H1 (cell line): ENCODE data around the gene CRHR1. TPM values are rescaled to one million over a fixed set of nuclear protein-coding genes. Genes with fewer than 3 reads are reported as not detected.
A peak's percentile ranks its signal among the peaks of the same experiment; 100 is the strongest.

ENCODE experiments used
- CTCF ChIA-PET: fragments of 300-600 bp; sonication (Branson Sonifier 250); formaldehyde crosslinking; loops from one replicate; lab custom pipeline; 2021; ENCODE audit not compliant: partially characterized antibody; lab: Charles Lee
- POLR2A ChIA-PET: fragments of 300-600 bp; sonication (Branson Sonifier 250); formaldehyde crosslinking; loops from one replicate; lab custom pipeline; 2021; ENCODE audit warnings: inconsistent platforms; ENCODE audit not compliant: partially characterized antibody; lab: Charles Lee
- DNase-seq, 2 experiments: peaks; one replicate each; pipeline versions ENCODE4 v3.0.0 to v3.0.0-alpha.2; 2010 to 2022; ENCODE audit warnings: low spot score in 2 of 2, low read depth in 1 of 2, mixed read lengths in 1 of 2
- FAIRE-seq: peaks from 2 replicates; lab custom pipeline; 2011; peaks lifted over from hg19 to GRCh38; lab: Jason Lieb, UNC
- H2AFZ ChIP-seq: 2 replicates; pipeline ENCODE4 v1.8.1; 2012; ENCODE audit warnings: low read length, inconsistent platforms
- H2AK5ac ChIP-seq: 2 replicates; pipeline ENCODE4 v1.6.1; 2013; ENCODE audit warnings: low read depth, low read length
- H2BK120ac ChIP-seq: replicated peaks from 2 replicates; pipeline ENCODE3; 2013; ENCODE audit warnings: low read depth, low read length, inconsistent platforms
- H2BK12ac ChIP-seq: 2 replicates; pipeline ENCODE4 v1.6.1; 2013; ENCODE audit warnings: low read depth, low read length
- H2BK15ac ChIP-seq: 2 replicates; pipeline ENCODE4 v1.6.1; 2013; ENCODE audit warnings: low read length
- H2BK20ac ChIP-seq: 2 replicates; pipeline ENCODE4 v1.6.1; 2013; ENCODE audit warnings: low read length
- H2BK5ac ChIP-seq: 2 replicates; pipeline ENCODE4 v1.6.1; 2013; ENCODE audit warnings: low read depth, low read length
- H3K14ac ChIP-seq: 2 replicates; pipeline ENCODE4 v1.6.1; 2013; ENCODE audit warnings: inconsistent platforms; ENCODE audit not compliant: insufficient read length
- H3K18ac ChIP-seq: 2 replicates; pipeline ENCODE4 v1.6.1; 2013; ENCODE audit warnings: low read length; ENCODE audit errors: extremely low read depth
- H3K23ac ChIP-seq: 2 replicates; pipeline ENCODE4 v1.6.1; 2013; ENCODE audit warnings: inconsistent platforms; ENCODE audit not compliant: insufficient read length
- H3K23me2 ChIP-seq: 2 replicates; pipeline ENCODE4 v1.6.1; 2013; ENCODE audit warnings: low read depth, low read length
- H3K27ac ChIP-seq: 2 replicates; pipeline ENCODE4 v1.6.1; 2011; ENCODE audit warnings: low read depth, low read length, inconsistent platforms
- H3K27me3 ChIP-seq, 4 experiments: replicated peaks in 1 of 4; 1 replicate in 1 of 4; 2 replicates in 3 of 4; pipeline versions ENCODE4 v1.6.1 to v1.8.1; 2011 to 2013; ENCODE audit warnings: low read length in 3 of 4, mild to moderate bottlenecking in 3 of 4, inconsistent platforms in 2 of 4, mixed read lengths in 2 of 4, moderate library complexity in 1 of 4; ENCODE audit not compliant: control insufficient read depth in 3 of 4, insufficient read depth in 3 of 4; ENCODE audit errors: extremely low read depth in 1 of 4
- H3K36me3 ChIP-seq, 4 experiments: 2 replicates each; pipeline versions ENCODE4 v1.6.1 to v1.8.1; 2011 to 2013; ENCODE audit warnings: mild to moderate bottlenecking in 4 of 4, low read length in 3 of 4, moderate library complexity in 2 of 4, control low read depth in 1 of 4, inconsistent platforms in 1 of 4; ENCODE audit not compliant: insufficient read depth in 4 of 4, control insufficient read depth in 2 of 4
- H3K4ac ChIP-seq: replicated peaks from 2 replicates; pipeline ENCODE3; 2013; ENCODE audit warnings: low read length, low read depth, mixed read lengths, inconsistent platforms; ENCODE audit not compliant: insufficient read length
- H3K4me1 ChIP-seq, 4 experiments: replicated peaks in 1 of 4; 1 replicate in 1 of 4; 2 replicates in 3 of 4; pipeline versions ENCODE4 v1.6.1 to v1.8.1; 2011 to 2013; ENCODE audit warnings: low read length in 3 of 4, inconsistent platforms in 2 of 4, mixed read lengths in 1 of 4; ENCODE audit not compliant: insufficient read depth in 4 of 4, control insufficient read depth in 3 of 4
- H3K4me2 ChIP-seq, 2 experiments: 2 replicates each; pipeline versions ENCODE4 v1.6.1 to v1.8.1; 2011 to 2013; ENCODE audit warnings: low read depth in 2 of 2, low read length in 2 of 2, control low read depth in 1 of 2, inconsistent platforms in 1 of 2, mild to moderate bottlenecking in 1 of 2; ENCODE audit not compliant: insufficient read depth in 1 of 2
- H3K4me3 ChIP-seq, 4 experiments: fragments of 200-600, 300-600 bp in 1 of 4; sonication (generic), shearing (Covaris generic), sonication (Bioruptor Twin) in 1 of 4; 2 replicates each; pipeline versions ENCODE4 v1.5.1 to v1.8.1; 2011 to 2016; ENCODE audit warnings: low read length in 4 of 4, low read depth in 3 of 4, control low read depth in 2 of 4, inconsistent platforms in 2 of 4, mild to moderate bottlenecking in 2 of 4, mixed read lengths in 1 of 4, moderate library complexity in 1 of 4; ENCODE audit not compliant: insufficient read depth in 2 of 4; ENCODE audit errors: extremely low read depth in 1 of 4
- H3K56ac ChIP-seq: replicated peaks from 2 replicates; pipeline ENCODE3; 2013; ENCODE audit warnings: low read depth, mild to moderate bottlenecking, mixed read lengths, low read length, inconsistent platforms; ENCODE audit not compliant: insufficient read length
- H3K79me1 ChIP-seq: 2 replicates; pipeline ENCODE4 v1.6.1; 2013; ENCODE audit warnings: low read depth, low read length, control low read depth
- H3K79me2 ChIP-seq, 2 experiments: 2 replicates each; pipeline versions ENCODE4 v1.6.1 to v1.8.1; 2012 to 2013; ENCODE audit warnings: low read length in 2 of 2, mild to moderate bottlenecking in 2 of 2, inconsistent platforms in 1 of 2; ENCODE audit not compliant: insufficient read depth in 2 of 2, control insufficient read depth in 1 of 2
- H3K9ac ChIP-seq, 4 experiments: replicated peaks in 1 of 4; 1 replicate in 1 of 4; 2 replicates in 3 of 4; pipeline versions ENCODE4 v1.6.1 to v1.8.1; 2011 to 2013; ENCODE audit warnings: low read depth in 3 of 4, low read length in 3 of 4, control low read depth in 2 of 4, mild to moderate bottlenecking in 2 of 4, moderate library complexity in 2 of 4, inconsistent platforms in 1 of 4; ENCODE audit errors: extremely low read depth in 1 of 4
- H3K9me3 ChIP-seq, 2 experiments: 2 replicates each; pipeline versions ENCODE4 v1.6.1 to v1.8.1; 2012 to 2013; ENCODE audit warnings: mild to moderate bottlenecking in 2 of 2, moderate library complexity in 2 of 2, control low read depth in 1 of 2, inconsistent platforms in 1 of 2, low read depth in 1 of 2, low read length in 1 of 2, mixed read lengths in 1 of 2; ENCODE audit not compliant: insufficient read depth in 2 of 2
- H4K20me1 ChIP-seq, 2 experiments: replicated peaks in 1 of 2; 2 replicates each; pipeline versions ENCODE3 to v1.8.1; 2011 to 2013; ENCODE audit warnings: inconsistent platforms in 2 of 2, low read length in 2 of 2, mild to moderate bottlenecking in 1 of 2; ENCODE audit not compliant: insufficient read depth in 2 of 2, control insufficient read depth in 1 of 2
- H4K5ac ChIP-seq: 2 replicates; pipeline ENCODE4 v1.6.1; 2013; ENCODE audit warnings: low read length, low read depth, mixed read lengths, inconsistent platforms; ENCODE audit not compliant: insufficient read length
- H4K8ac ChIP-seq: 2 replicates; pipeline ENCODE4 v1.8.0; 2013; ENCODE audit warnings: mild to moderate bottlenecking, moderate library complexity, low read length, inconsistent platforms; ENCODE audit not compliant: insufficient read depth; ENCODE audit errors: extremely low read depth
- H4K91ac ChIP-seq: replicated peaks from 2 replicates; pipeline ENCODE3; 2013; ENCODE audit warnings: low read length, mixed read lengths, inconsistent platforms; ENCODE audit not compliant: insufficient read length
- BCL11A ChIP-seq, 2 experiments: IDR thresholded peaks; one replicate each; pipeline ENCODE4 v1.6.1; 2011; ENCODE audit warnings: low read depth in 2 of 2, low read length in 2 of 2, mild to moderate bottlenecking in 2 of 2
- BRCA1 ChIP-seq: IDR thresholded peaks from 2 replicates; pipeline ENCODE4 v1.6.1; 2012; ENCODE audit warnings: low read depth, low read length, improper control_type of control experiment
- CBX8 ChIP-seq: fragments of 300-800, 300-1000 bp; sonication (generic); IDR thresholded peaks from 2 replicates; pipeline ENCODE4 v1.7.1; 2016; ENCODE audit warnings: low read depth, low read length, borderline replicate concordance
- CEBPB ChIP-seq: IDR thresholded peaks from 2 replicates; pipeline ENCODE4 v1.6.1; 2012; ENCODE audit warnings: low read depth, low read length
- CTCF ChIP-seq, 3 experiments: IDR thresholded peaks; 1 replicate in 2 of 3; 2 replicates in 1 of 3; pipeline versions ENCODE4 v1.5.1 to v1.6.1; 2011; ENCODE audit warnings: low read length in 3 of 3, mild to moderate bottlenecking in 3 of 3, inconsistent platforms in 2 of 3, low read depth in 1 of 3, moderate library complexity in 1 of 3; ENCODE audit not compliant: insufficient read depth in 1 of 3; ENCODE audit errors: control extremely low read depth in 1 of 3
- EGR1 ChIP-seq: IDR thresholded peaks from 2 replicates; pipeline ENCODE4 v1.6.1; 2011; ENCODE audit warnings: low read depth, low read length, borderline replicate concordance
- GABPA ChIP-seq: IDR thresholded peaks from 2 replicates; pipeline ENCODE4 v1.6.1; 2011; ENCODE audit warnings: mild to moderate bottlenecking, low read length, moderate library complexity, borderline replicate concordance; ENCODE audit not compliant: insufficient read depth
- KDM4A ChIP-seq: IDR thresholded peaks from one replicate; pipeline ENCODE4 v1.7.1; 2012; ENCODE audit warnings: low read depth, mild to moderate bottlenecking, moderate library complexity, low read length, inconsistent platforms; ENCODE audit not compliant: severe bottlenecking
- NRF1 ChIP-seq: IDR thresholded peaks from 2 replicates; pipeline ENCODE4 v1.6.1; 2011; ENCODE audit warnings: mild to moderate bottlenecking, low read depth, low read length, improper control_type of control experiment
- RFX5 ChIP-seq: IDR thresholded peaks from 2 replicates; pipeline ENCODE4 v1.6.1; 2011; ENCODE audit warnings: low read depth, low read length, improper control_type of control experiment, borderline replicate concordance
- SIX5 ChIP-seq: IDR thresholded peaks from 2 replicates; pipeline ENCODE4 v1.6.1; 2011; ENCODE audit warnings: mild to moderate bottlenecking, low read depth, low read length
- SP4 ChIP-seq: IDR thresholded peaks from 2 replicates; pipeline ENCODE4 v1.6.1; 2012; ENCODE audit warnings: low read length, inconsistent platforms
- TAF1 ChIP-seq: IDR thresholded peaks from 2 replicates; pipeline ENCODE4 v1.6.1; 2011; ENCODE audit warnings: mild to moderate bottlenecking, low read depth, low read length
- WGBS, 2 experiments: shearing (Covaris generic) in 1 of 2; methylation state at CpG; one replicate each; pipeline versions ENCODE4 v1.1.6 to v1.1.7; 2013 to 2015; ENCODE audit warnings: low lambda C conversion rate in 2 of 2, mixed read lengths in 2 of 2, inconsistent platforms in 1 of 2, low coverage in 1 of 2, missing lambda C conversion rate in 1 of 2; ENCODE audit not compliant: insufficient replicate concordance in 2 of 2, insufficient coverage in 1 of 2, insufficient read length in 1 of 2; ENCODE audit errors: extremely low coverage in 1 of 2, missing lambda C conversion rate in 1 of 2; 5-methylcytosine and 5-hydroxymethylcytosine counted together
- polyA plus RNA-seq, 7 experiments: library from polyadenylated mRNA; depleted of rRNA in 3 of 7; stranded (reverse) in 5 of 7; unstranded in 2 of 7; fragments of >200 nt in 5 of 7; fragments of 200-250 nt in 2 of 7; gene quantifications; 1 replicate in 5 of 7; 2 replicates in 1 of 7; 4 replicates in 1 of 7; pipeline versions ENCODE4 v1.2.1 to v1.2.3, GENCODE V29; 2011 to 2013; ENCODE audit warnings: missing spikeins in 2 of 7, mixed read lengths in 2 of 7
- total RNA-seq: library from RNA; stranded (reverse); fragmentation: NEBNext Ultra II Directional; extraction: Animal tissue kit (Norgen Biotek cat#: 25700); gene quantifications from 2 replicates; pipeline ENCODE4 v1.2.1, GENCODE V29; 2021

CRHR1 gene
- total and polyA plus RNA-seq, 2 of the 8 experiments (the other 6 are each of a cell fraction or from before 2014, with no cell fraction given), result 0.56 to 1.7 TPM

GRCh38 chr17:45759761-45760160 lies 24.4 kb upstream of the CRHR1 start:
- no peak for FAIRE-seq
- TF ChIP-seq KDM4A (no peak), RFX5 (no peak), CEBPB (no peak), TAF1 (no peak), CTCF (IDR thresholded peaks at IDR 0.05; ENCODE audit: control extremely low read depth in 1 of 3, insufficient read depth in 1 of 3, low read depth in 1 of 3, low read length in 3 of 3) (no peak), GABPA (no peak), NRF1 (no peak), BCL11A (IDR thresholded peaks at IDR 0.05; ENCODE audit: low read depth in 2 of 2, low read length in 2 of 2) (no peak), SP4 (no peak), CBX8 (no peak), EGR1 (no peak), BRCA1 (no peak), SIX5 (peak; percentile 42)

More at GRCh38 chr17:45759761-45760160, 24.4 kb upstream of the CRHR1 start:
- Histone ChIP-seq H3K18ac (no peak overlapping the region), H3K14ac (no peak overlapping the region), H2BK20ac (no peak overlapping the region), H3K4me1 (peaks cover 0 to 3% (median 0%) of the 10 kb centered on the region in 4 experiments; a peak in 2 of 7 replicates), H3K23me2 (no peaks in the 10 kb centered on the region), H2BK5ac (no peak overlapping the region), H3K27ac (no peak overlapping the region), H3K56ac (no peak overlapping the region), H2AFZ (no peak overlapping the region), H3K4me3 (no peak overlapping the region), H3K4me2 (no peak overlapping the region), H4K5ac (no peak overlapping the region), H3K4ac (no peak overlapping the region), H4K20me1 (no peaks in the 10 kb centered on the region), H2BK15ac (no peak overlapping the region), H3K23ac (no peak overlapping the region), H2BK120ac (no peak overlapping the region), H4K91ac (no peak overlapping the region), H3K36me3 (no peaks in the 10 kb centered on the region), H3K27me3 (peaks cover 0 to 4% (median under 1%) of the 10 kb centered on the region in 4 experiments; a peak in 3 of 7 replicates), H4K8ac (no peak overlapping the region), H3K9ac (no peak overlapping the region), H3K79me1 (no peaks in the 10 kb centered on the region), H2AK5ac (no peak overlapping the region), H3K79me2 (no peaks in the 10 kb centered on the region), H2BK12ac (no peak overlapping the region), H3K9me3 (no peaks in the 10 kb centered on the region)
- DNase-seq, result no peak
- WGBS, 2 experiments, result 91% methylated on average over 3 of the region's 3 CpGs; no CpG with 5 or more reads in 1 of the 2 experiments
- CTCF ChIA-PET, result interaction anchor here (0.8 to 5.3 kb wide), 6 partner anchors 10 to 111 kb away, joined by 3 to 13 read pairs (median 8); partner anchors contain the start of gene CRHR1
- POLR2A ChIA-PET, result no interaction called here
